ENCODE results near the gene NUAK2. TPM values are rescaled to one million over a fixed set of nuclear protein-coding genes. Genes with fewer than 3 reads are reported as not detected.

NUAK2 gene
- total RNA-seq, 2 donors from 2014 or later, result 1.0 to 2.5 TPM

DNA sequence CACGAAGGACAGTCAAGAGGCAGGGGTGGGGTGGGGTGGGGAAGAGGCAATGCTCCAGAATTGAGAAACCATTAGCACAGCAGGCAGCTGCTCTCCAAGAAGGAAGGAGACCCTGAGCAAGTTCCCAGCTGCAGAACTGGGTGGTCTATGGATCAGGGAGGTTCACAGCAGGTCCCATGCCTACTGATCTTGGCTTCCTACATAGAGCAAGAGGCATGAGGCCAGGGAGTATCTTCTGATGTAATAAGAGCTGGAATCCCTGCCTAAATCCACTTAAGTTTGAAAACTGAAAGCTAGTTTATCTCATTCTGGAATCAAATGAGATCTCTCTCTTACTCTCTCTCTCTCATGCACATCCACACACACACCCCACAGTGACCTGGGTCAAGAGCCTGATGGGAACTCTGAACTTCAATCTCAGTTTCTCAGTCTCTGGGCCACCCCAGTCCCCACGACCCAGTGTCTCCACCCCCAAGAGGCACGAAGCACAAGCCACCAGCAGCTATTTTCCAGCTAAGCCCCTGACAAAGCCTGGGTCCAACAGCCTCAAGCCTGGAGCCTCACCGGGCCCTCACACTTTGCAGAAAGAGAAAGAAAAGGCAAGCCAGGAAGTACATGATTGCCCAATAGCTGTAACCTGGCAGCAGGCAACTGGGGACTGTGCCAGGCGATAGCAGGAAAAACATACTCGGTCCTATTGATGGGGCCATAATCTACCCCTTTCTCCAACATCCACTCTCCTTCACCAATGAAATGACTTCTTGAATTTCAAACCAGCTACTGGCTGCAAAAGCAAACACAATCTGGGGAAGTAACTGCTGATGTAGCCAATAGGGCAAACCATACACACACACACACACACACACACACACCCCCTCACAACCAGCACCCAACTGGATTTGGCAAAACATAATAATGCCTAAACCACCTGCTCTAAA, 2.2 kb downstream of the NUAK2 start:
- Mint-ChIP-seq H3K27ac (peak overlapping the region; percentile 32 to 86), H3K36me3 (no peaks in the 10 kb centered on the region), H3K27me3 (no peaks in the 10 kb centered on the region), H3K4me3 (peak overlapping the region; percentile 98), H3K4me1 (ENCODE audit: low read depth in 2 of 2) (peaks cover 57 to 61% of the 10 kb centered on the region in 2 donors), H3K9me3 (no peaks in the 10 kb centered on the region)
- ATAC-seq (peak; percentile 50 to 74), DNase-seq (ENCODE audit: low spot score) (no peak)

DNA sequence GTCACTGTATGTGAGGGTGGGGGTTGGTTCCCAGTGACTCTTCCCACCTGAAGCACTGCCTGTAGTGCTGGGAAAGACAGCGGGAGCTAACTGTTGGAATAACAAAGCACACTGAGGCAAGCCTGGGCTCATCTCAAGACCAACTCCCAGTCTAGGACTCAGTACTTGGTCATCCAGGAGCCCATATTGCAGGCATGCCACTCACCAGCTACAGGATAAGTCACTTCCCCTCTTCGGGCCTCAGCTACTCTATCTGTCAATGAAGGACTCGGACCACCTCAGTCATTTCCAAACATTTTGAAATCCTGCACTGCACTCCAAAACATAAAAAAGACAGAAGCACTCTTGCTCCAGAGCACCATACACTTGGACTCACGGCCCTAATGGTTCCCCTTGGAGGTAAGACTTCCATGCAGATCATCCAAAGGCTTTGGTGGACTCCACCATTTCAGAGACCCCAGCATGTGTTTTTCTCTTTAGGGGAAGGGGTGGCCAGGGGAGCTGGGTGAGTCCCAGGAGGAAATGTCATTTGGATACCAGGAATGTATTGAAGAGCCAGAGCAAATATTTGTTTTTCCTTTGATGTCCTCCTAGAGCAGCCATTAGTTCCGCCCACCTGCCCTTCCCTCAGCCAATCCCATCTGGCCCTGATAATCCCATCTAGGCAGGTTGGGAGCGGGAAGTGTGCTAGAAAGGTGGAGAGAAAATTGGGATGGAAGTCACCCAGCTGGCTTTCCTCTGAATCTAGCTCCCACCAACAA, 3.1 kb downstream of the NUAK2 start:
- H3K27me3 Mint-ChIP-seq, result no peaks in the 10 kb centered on the region
- no peak for ATAC-seq
- H3K4me1 Mint-ChIP-seq (ENCODE audit: low read depth in 2 of 2), result peaks cover 66 to 71% of the 10 kb centered on the region in 2 donors
- peak overlapping the region in 1 of 2 donors; percentile 85 for H3K27ac Mint-ChIP-seq
- no peak for DNase-seq (ENCODE audit: low spot score)
- H3K9me3 Mint-ChIP-seq, result no peaks in the 10 kb centered on the region
- no peaks in the 10 kb centered on the region for H3K36me3 Mint-ChIP-seq
- peak overlapping the region; percentile 39 for H3K4me3 Mint-ChIP-seq

DNA sequence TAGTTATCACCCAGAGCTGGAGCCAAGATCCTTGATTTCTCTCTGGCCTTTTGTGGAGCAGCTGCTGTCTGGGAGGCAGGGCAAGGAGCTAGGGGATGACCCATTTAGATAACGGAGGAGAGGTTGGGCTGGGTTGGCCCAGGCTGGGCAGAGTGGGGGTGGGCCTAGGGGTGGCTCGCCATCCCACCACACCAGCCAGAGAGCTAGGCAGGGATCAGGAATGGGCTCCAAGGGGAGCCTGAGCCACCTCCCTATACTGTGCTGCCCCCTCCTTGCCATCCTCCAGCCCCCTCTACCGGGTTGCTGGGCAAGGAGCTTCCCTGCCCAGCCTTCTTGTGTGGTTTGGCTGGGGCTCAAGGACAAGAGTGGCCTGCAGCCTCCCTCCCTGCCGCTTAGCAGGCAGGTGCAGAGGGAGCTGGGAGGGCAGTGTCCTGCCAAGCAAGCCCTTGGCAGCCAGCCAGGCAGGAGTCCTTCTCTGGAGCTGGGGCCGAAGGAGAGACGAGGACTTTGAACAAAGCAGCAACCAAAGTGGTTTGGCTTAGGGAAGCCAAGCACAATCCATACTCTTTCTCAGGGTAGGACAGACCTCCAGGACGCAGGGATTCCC, 4.1 kb downstream of the NUAK2 start:
- H3K36me3 Mint-ChIP-seq, result no peaks in the 10 kb centered on the region
- DNase-seq (ENCODE audit: low spot score) (no peak), ATAC-seq (no peak)
- H3K4me3 Mint-ChIP-seq, result no peak overlapping the region
- no peaks in the 10 kb centered on the region for H3K27me3 Mint-ChIP-seq
- H3K9me3 Mint-ChIP-seq, result no peaks in the 10 kb centered on the region
- peak overlapping the region in 1 of 2 donors; percentile 85 for H3K27ac Mint-ChIP-seq
- H3K4me1 Mint-ChIP-seq (ENCODE audit: low read depth in 2 of 2), result peaks cover 76 to 81% of the 10 kb centered on the region in 2 donors

DNA sequence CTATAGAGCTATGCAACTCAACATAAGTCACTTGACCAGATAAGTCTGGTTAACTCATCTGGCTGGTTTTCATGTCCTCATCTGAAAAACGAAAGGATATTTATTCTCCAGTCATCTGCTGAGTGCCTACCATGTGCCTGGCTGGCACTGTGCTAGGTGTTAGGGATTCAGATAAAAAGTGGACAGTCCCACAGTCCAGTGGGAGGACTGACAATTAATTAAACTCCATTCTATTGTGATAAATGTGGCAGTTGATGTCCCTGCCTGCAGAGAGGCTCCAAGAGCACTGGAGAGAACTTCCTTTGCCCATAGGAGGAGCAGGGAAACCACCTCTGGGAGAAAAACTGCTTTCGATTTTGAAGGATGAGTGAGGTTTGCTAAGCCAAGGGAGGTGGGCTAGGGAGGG, 5.4 kb downstream of the NUAK2 start:
- peaks cover 78 to 84% of the 10 kb centered on the region in 2 donors for H3K4me1 Mint-ChIP-seq (ENCODE audit: low read depth in 2 of 2)
- no peaks in the 10 kb centered on the region for H3K9me3 Mint-ChIP-seq
- peak overlapping the region in 1 of 2 donors; percentile 85 for H3K27ac Mint-ChIP-seq
- H3K27me3 Mint-ChIP-seq, result no peaks in the 10 kb centered on the region
- H3K4me3 Mint-ChIP-seq, result peak overlapping the region; percentile 28
- no peaks in the 10 kb centered on the region for H3K36me3 Mint-ChIP-seq
- ATAC-seq (no peak), DNase-seq (ENCODE audit: low spot score) (no peak)

DNA sequence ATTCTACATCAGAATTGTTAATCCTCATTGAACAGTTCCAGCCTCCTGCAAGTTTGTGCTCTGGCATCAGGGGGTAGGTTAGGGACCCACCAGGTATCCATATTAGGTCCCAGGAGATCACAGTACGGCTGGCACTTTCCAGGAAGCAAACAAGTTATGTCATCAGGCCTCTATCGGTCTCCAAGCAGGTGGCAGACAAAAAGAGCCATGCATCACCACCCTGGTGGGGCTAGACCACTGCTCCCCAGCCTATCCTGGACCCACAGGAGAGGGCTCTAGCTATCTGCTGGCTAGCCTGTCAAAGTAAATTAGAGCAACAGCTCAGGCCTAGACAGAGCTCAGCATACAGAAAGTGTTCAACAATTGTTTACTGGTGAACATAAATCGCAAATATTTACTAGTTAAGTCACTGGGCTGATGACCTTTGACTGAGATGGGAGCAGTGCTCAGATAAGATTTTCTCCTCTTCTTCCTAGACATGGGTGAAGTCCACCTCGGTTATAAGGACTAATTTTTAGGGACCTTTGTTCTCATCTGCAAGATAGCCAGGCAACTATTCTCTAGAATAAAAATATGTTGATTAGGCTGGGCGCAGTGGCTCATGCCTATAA, 6.4 kb downstream of the NUAK2 start:
- Mint-ChIP-seq H3K27me3 (no peaks in the 10 kb centered on the region), H3K27ac (peak overlapping the region; percentile 71 to 93), H3K4me1 (ENCODE audit: low read depth in 2 of 2) (peaks cover 73 to 76% of the 10 kb centered on the region in 2 donors), H3K9me3 (no peaks in the 10 kb centered on the region), H3K4me3 (no peak overlapping the region), H3K36me3 (no peaks in the 10 kb centered on the region)
- no peak for DNase-seq (ENCODE audit: low spot score)
- no peak for ATAC-seq

DNA sequence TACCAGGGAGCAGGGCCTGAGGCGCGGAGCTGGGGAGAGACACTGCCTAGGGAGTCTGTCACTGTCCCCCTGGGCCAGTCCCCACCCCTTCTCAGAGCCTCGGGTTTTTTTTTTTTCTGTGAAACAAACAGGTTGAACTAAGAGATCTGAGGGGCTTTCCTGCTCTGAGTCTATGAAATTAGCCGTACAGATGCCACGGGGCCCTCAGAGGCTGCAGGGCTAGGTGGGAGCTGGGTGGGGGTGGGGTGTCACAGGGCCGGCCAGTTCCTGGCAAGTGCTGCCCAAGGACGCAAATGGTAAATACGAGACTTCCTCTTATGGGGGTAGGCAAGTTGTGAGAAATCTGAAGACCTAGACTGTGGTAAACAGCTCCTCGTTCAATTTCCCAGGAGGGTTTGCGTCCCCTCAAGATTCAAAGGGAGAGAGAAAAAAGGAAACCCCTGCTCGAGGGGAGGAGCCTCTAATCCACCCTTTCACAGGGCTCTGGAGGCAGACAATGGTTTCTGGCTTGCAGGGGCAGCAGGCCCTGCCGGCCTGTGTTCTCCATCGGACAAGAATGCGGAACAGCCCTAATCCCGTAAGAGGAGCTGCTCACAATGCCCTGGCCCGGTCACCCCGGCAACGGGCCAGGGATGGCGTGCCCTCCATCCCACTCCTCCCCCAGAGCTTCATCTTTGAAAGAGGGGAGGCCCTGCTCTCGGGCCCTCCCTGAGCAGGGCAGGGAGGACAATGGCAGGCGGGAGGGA, 7.8 kb downstream of the NUAK2 start:
- peak overlapping the region; percentile 71 to 93 for H3K27ac Mint-ChIP-seq
- H3K36me3 Mint-ChIP-seq, result no peaks in the 10 kb centered on the region
- peak overlapping the region; percentile 86 for H3K4me3 Mint-ChIP-seq
- peaks cover 63 to 65% of the 10 kb centered on the region in 2 donors for H3K4me1 Mint-ChIP-seq (ENCODE audit: low read depth in 2 of 2)
- DNase-seq (ENCODE audit: low spot score) (peak; percentile 77), ATAC-seq (peak; percentile 88 to 89)
- H3K9me3 Mint-ChIP-seq, result no peaks in the 10 kb centered on the region
- H3K27me3 Mint-ChIP-seq, result no peaks in the 10 kb centered on the region

DNA sequence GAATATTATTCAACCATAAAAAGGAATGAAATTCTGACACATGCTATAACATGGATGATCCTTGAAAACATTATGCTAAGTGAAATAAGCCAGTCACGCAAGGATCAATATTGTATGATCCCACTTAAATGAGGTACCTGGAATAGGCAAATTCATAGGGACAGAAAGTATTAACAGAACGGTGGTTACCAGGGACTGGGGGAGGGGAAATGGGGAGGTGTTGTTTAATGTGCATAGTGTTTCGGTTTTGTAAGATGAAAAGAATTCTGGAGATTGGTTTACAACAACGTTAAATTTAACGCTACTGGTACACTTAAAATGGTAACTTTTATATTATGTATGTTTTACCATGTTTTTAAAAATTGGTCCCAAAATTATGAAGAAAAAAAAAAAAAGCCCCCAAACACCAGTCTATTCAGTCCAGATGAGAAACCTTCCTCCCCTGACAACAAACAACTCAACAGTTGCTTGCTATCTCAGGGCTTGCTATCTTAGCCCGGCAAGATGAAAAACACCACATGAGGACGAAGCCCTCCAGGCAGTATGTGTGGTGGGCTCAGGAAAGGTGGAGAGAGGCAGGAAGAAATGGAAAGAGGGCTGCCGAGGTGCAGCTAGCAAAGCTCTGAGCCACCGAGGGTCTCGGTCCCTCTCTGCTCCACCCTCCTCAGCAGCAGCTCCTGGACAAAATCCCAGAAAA, 8.5 kb downstream of the NUAK2 start:
- Mint-ChIP-seq H3K4me3 (peak overlapping the region; percentile 86), H3K27ac (peak overlapping the region; percentile 71 to 93), H3K9me3 (no peaks in the 10 kb centered on the region), H3K36me3 (no peaks in the 10 kb centered on the region), H3K27me3 (no peaks in the 10 kb centered on the region), H3K4me1 (ENCODE audit: low read depth in 2 of 2) (peaks cover 56 to 61% of the 10 kb centered on the region in 2 donors)
- DNase-seq (ENCODE audit: low spot score) (no peak), ATAC-seq (no peak)

DNA sequence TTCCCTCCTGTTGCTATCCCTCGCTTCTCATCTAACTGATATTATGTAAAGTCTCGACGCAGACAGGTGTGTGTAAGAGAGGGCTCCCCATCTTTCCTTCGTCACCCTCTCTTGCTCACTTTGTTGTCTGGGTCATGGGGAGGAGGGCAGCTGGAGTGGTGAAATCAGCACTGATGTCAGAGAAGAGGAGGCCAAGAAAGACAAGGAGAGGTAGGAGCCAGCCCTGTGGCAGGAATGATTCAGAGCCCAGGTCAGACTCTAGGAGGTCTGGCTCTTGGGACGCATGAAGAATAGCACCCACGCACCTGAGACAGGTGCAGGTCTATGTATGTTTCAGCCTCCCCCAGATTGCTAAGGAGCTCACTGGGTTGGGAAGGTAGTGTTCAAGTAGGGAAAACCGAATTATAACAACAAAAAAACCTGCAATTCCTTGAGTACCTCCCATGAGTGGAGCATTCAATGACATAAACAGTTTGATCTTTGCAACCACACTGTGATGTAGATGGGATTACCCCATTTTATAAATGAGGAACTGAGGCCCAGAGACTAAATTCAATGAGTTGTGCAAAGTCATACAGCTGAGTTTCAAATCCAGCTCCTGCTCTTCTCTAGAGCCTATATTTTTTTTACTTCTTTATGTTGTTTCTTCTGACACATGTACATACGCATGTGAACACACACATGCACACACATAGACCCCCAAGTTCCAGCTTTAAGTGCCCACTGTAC, 10.4 kb downstream of the NUAK2 start:
- Mint-ChIP-seq H3K4me3 (peak overlapping the region; percentile 6), H3K36me3 (no peaks in the 10 kb centered on the region), H3K27me3 (no peaks in the 10 kb centered on the region), H3K9me3 (no peaks in the 10 kb centered on the region), H3K27ac (peak overlapping the region in 1 of 2 donors; percentile 56), H3K4me1 (ENCODE audit: low read depth in 2 of 2) (peaks cover 42 to 47% of the 10 kb centered on the region in 2 donors)
- DNase-seq (ENCODE audit: low spot score), result no peak
- no peak for ATAC-seq

DNA sequence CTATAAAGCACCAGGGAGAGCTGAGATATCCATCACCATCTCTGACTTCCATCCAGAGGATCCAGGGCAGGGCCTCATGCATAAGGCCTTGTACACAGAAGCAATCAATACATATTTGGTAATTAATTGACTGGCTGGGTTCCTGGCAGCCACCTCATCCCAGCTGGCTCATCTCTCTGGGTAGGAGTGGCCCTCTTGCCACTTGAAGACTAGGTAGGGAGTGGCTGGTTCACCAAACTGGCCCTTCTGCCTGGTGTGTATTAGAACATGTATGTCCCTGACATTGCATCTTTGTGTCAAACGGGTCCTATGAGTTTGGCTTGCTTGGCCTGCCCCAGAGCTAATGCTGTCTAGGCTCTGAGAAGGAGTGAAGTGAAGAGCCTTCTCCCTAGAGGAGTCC, 11.8 kb downstream of the NUAK2 start:
- no peaks in the 10 kb centered on the region for H3K36me3 Mint-ChIP-seq
- DNase-seq (ENCODE audit: low spot score) (no peak), ATAC-seq (no peak)
- no peaks in the 10 kb centered on the region for H3K27me3 Mint-ChIP-seq
- no peaks in the 10 kb centered on the region for H3K9me3 Mint-ChIP-seq
- H3K4me3 Mint-ChIP-seq, result no peak overlapping the region
- no peak overlapping the region for H3K27ac Mint-ChIP-seq
- peaks cover 41 to 49% of the 10 kb centered on the region in 2 donors for H3K4me1 Mint-ChIP-seq (ENCODE audit: low read depth in 2 of 2)

DNA sequence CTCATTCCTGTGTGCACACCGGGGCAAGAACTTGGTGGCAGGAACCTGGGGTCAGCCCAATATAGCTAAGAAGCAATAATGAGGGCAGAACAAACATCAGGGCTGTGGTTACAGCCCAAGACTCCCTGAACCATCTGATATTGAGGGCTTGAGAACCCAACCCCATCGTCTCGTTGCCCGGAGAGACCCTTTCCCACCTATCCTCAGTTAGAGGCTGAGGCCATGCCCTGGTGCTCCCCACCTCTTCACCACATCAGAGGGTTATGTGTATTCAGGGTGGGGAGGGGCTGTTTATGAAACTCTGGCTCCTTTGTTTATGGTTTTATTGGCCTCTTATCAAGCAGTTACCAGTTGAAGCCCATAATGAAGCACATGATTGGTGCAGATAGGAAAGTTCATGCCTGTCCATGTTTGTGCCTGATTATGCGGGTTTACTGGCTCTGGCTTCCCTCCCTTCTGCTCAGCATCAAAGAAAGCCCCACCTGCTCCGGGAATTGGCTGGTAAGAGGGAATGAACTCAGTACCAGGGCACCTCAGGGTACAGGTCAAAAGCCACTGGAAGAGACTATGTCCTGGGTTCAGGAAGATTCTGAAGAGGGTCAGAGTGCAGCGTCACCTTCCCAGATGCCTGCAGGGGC, 14.5 kb downstream of the NUAK2 start:
- H3K4me3 Mint-ChIP-seq, result no peak overlapping the region
- ATAC-seq (no peak), DNase-seq (ENCODE audit: low spot score) (no peak)
- no peaks in the 10 kb centered on the region for H3K27me3 Mint-ChIP-seq
- H3K36me3 Mint-ChIP-seq, result no peaks in the 10 kb centered on the region
- H3K9me3 Mint-ChIP-seq, result no peaks in the 10 kb centered on the region
- peaks cover 18 to 31% of the 10 kb centered on the region in 2 donors for H3K4me1 Mint-ChIP-seq (ENCODE audit: low read depth in 2 of 2)
- no peak overlapping the region for H3K27ac Mint-ChIP-seq

DNA sequence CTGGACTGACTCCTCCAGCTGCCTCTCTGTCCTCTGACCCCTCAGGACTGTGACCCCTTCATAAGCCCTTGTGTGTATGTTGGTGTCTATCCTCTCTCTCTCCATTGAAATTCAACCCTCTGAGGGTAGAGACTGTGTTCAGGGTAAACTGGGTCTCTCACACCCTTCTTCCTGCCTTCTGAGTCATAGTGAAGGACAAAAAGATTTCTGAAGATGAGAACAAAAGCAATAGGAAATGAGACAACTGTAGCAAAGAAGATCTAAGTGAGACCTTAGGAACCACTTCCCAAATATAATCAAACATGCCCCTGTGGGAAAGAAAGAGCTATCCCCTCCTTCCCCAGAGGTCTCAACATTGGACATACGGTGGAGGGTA, 16.9 kb downstream of the NUAK2 start:
- Mint-ChIP-seq H3K36me3 (no peaks in the 10 kb centered on the region), H3K9me3 (no peaks in the 10 kb centered on the region), H3K4me3 (no peak overlapping the region), H3K4me1 (ENCODE audit: low read depth in 2 of 2) (peaks cover 10 to 18% of the 10 kb centered on the region in 2 donors), H3K27ac (peak overlapping the region in 1 of 2 donors; percentile 57), H3K27me3 (no peaks in the 10 kb centered on the region)
- ATAC-seq (peak in 1 of 2 donors; percentile 22), DNase-seq (ENCODE audit: low spot score) (no peak)
